Lower leg skin (tissue), 3 donors: ENCODE data around the gene NTM.

Experiments used
- POLR2A ChIP-seq, 2 donors: fragments of 450-650 bp; IDR thresholded peaks; one replicate each; pipeline ENCODE4 v1.6.1; 2016 to 2017; ENCODE audit warnings: antibody characterized with exemption in 2 of 2, mild to moderate bottlenecking in 1 of 2, moderate library complexity in 1 of 2
- TF ChIP-seq, protein P1 (sequence below), 3 donors: fragments of 450-650 bp; IDR thresholded peaks; one replicate each; pipeline ENCODE4 v1.5.1; 2016; ENCODE audit warnings: antibody characterized with exemption in 3 of 3, mild to moderate bottlenecking in 3 of 3, moderate library complexity in 2 of 3

DNA sequence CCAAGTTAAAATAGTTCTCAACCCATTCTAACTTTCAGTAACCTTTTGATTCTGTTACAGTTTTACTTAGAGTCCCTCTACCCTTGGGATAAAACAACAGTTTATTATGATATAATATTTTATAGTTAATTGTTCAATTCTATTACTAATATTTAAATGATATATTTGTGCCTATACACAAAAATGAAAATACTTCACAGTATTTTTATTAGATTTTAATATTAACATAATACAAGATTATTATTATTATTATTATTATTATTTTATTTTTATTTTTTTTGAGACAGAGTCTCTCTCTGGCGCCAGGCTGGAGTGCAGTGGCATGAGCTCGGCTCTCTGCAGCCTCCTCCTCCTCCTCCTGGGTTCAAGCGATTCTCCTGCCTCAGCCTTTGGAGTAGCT is 416.7 kb downstream of the NTM start:
- TF ChIP-seq, protein P1, sequence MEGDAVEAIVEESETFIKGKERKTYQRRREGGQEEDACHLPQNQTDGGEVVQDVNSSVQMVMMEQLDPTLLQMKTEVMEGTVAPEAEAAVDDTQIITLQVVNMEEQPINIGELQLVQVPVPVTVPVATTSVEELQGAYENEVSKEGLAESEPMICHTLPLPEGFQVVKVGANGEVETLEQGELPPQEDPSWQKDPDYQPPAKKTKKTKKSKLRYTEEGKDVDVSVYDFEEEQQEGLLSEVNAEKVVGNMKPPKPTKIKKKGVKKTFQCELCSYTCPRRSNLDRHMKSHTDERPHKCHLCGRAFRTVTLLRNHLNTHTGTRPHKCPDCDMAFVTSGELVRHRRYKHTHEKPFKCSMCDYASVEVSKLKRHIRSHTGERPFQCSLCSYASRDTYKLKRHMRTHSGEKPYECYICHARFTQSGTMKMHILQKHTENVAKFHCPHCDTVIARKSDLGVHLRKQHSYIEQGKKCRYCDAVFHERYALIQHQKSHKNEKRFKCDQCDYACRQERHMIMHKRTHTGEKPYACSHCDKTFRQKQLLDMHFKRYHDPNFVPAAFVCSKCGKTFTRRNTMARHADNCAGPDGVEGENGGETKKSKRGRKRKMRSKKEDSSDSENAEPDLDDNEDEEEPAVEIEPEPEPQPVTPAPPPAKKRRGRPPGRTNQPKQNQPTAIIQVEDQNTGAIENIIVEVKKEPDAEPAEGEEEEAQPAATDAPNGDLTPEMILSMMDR (IDR thresholded peaks at IDR 0.05): no peak
- TF ChIP-seq POLR2A (IDR thresholded peaks at IDR 0.05): no peak
